Activated CD8-positive, alpha-beta T cell treated with anti-CD3 and anti-CD28 coated beads for 36 hours (primary cell): ENCODE data around the gene TMEM50A. TPM values are rescaled to one million over a fixed set of nuclear protein-coding genes. Genes with fewer than 3 reads are reported as not detected.
"Not testable (repeated sequence)": the region's sequence is repeated elsewhere in the genome, so short reads cannot be mapped to it uniquely, and the experiment has no call there.

Source experiments
- ATAC-seq: fragments of 200-7000 bp; cut with Tn5 transposase; one replicate; pipeline ENCODE4 v1.10.0; 2021; ENCODE audit warnings: mild to moderate bottlenecking, moderate library complexity
- CTCF ChIA-PET: fragments of 350-600 bp; sonication (Branson Sonifier 250); formaldehyde crosslinking; loops from one replicate; lab custom pipeline; 2021; ENCODE audit warnings: antibody characterized with exemption; lab: Charles Lee
- POLR2A ChIA-PET: fragments of 350-600 bp; sonication (Branson Sonifier 250); formaldehyde crosslinking; loops from one replicate; lab custom pipeline; 2021; ENCODE audit warnings: antibody characterized with exemption; lab: Charles Lee
- DNase-seq: peaks from one replicate; pipeline ENCODE4 v3.0.0-alpha.2; 2020
- H3K27ac Mint-ChIP-seq: one replicate; pipeline ENCODE4 v1.8.0; 2021; ENCODE audit warnings: mild to moderate bottlenecking, mixed read lengths
- H3K27me3 Mint-ChIP-seq: one replicate; pipeline ENCODE4 v1.8.0; 2021; ENCODE audit warnings: mixed read lengths
- H3K36me3 Mint-ChIP-seq: one replicate; pipeline ENCODE4 v1.8.0; 2021; ENCODE audit warnings: low read depth, mixed read lengths
- H3K4me1 Mint-ChIP-seq: one replicate; pipeline ENCODE4 v1.8.0; 2021; ENCODE audit warnings: low read depth, mixed read lengths
- H3K4me3 Mint-ChIP-seq: one replicate; pipeline ENCODE4 v1.8.0; 2021; ENCODE audit warnings: mild to moderate bottlenecking, moderate library complexity, mixed read lengths
- H3K9me3 Mint-ChIP-seq: one replicate; pipeline ENCODE4 v1.8.0; 2021; ENCODE audit warnings: mixed read lengths
- intact Hi-C: fragments of 100-400 bp; cut with micrococcal nuclease; formaldehyde crosslinking; loops from one replicate; pipeline ENCODE4 v1.10.0; 2022
- total RNA-seq, 2 experiments: library from RNA; stranded (reverse); gene quantifications; one replicate each; pipeline ENCODE4 v1.2.3, GENCODE V29; 2021
- TF ChIP-seq, protein P1 (sequence below): fragments of 200-600 bp; IDR thresholded peaks from one replicate; pipeline ENCODE4 v1.8.0; 2022; ENCODE audit warnings: antibody characterized with exemption, mild to moderate bottlenecking

TMEM50A gene
- total RNA-seq, 2 experiments from 2014 or later, result 88.5 to 89.3 TPM

DNA sequence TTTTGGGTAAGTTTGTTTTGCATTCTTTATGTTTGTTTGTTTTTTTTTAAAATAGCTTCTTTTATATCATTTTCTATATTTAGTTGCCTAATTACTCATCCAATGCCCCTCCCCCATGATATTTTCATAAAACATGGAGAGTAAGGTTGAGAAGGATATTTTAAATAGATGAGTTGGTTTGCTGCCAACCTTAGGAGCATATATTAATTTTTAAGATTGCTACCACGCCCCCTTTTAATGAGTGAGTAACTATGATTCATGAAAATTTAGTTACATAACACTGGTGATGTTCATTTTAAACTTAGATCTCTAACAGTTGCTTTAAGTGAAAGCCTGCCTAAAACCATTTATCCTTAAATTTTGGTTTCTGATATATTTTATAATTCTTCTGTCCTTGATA lies 18.7 kb downstream of the TMEM50A start:
- ChIA-PET POLR2A (interaction anchor here (1.1 kb wide), 1 partner anchor 13 kb away, joined by 7 read pairs; no protein-coding TSS in a partner anchor), CTCF (interaction anchor here (1.4 kb wide), 1 partner anchor 164 kb away, joined by 3 read pairs; no protein-coding TSS in a partner anchor)
- Mint-ChIP-seq H3K4me3 (no peak overlapping the region), H3K27ac (peak overlapping the region; percentile 81), H3K36me3 (peaks cover 33% of the 10 kb centered on the region), H3K4me1 (peaks cover 43% of the 10 kb centered on the region), H3K27me3 (no peaks in the 10 kb centered on the region), H3K9me3 (no peaks in the 10 kb centered on the region)
- ATAC-seq, result peak; percentile 18
- intact Hi-C loops, result no loop called here
- TF ChIP-seq, protein P1, sequence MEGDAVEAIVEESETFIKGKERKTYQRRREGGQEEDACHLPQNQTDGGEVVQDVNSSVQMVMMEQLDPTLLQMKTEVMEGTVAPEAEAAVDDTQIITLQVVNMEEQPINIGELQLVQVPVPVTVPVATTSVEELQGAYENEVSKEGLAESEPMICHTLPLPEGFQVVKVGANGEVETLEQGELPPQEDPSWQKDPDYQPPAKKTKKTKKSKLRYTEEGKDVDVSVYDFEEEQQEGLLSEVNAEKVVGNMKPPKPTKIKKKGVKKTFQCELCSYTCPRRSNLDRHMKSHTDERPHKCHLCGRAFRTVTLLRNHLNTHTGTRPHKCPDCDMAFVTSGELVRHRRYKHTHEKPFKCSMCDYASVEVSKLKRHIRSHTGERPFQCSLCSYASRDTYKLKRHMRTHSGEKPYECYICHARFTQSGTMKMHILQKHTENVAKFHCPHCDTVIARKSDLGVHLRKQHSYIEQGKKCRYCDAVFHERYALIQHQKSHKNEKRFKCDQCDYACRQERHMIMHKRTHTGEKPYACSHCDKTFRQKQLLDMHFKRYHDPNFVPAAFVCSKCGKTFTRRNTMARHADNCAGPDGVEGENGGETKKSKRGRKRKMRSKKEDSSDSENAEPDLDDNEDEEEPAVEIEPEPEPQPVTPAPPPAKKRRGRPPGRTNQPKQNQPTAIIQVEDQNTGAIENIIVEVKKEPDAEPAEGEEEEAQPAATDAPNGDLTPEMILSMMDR, result no peak
- DNase-seq, result no peak

DNA sequence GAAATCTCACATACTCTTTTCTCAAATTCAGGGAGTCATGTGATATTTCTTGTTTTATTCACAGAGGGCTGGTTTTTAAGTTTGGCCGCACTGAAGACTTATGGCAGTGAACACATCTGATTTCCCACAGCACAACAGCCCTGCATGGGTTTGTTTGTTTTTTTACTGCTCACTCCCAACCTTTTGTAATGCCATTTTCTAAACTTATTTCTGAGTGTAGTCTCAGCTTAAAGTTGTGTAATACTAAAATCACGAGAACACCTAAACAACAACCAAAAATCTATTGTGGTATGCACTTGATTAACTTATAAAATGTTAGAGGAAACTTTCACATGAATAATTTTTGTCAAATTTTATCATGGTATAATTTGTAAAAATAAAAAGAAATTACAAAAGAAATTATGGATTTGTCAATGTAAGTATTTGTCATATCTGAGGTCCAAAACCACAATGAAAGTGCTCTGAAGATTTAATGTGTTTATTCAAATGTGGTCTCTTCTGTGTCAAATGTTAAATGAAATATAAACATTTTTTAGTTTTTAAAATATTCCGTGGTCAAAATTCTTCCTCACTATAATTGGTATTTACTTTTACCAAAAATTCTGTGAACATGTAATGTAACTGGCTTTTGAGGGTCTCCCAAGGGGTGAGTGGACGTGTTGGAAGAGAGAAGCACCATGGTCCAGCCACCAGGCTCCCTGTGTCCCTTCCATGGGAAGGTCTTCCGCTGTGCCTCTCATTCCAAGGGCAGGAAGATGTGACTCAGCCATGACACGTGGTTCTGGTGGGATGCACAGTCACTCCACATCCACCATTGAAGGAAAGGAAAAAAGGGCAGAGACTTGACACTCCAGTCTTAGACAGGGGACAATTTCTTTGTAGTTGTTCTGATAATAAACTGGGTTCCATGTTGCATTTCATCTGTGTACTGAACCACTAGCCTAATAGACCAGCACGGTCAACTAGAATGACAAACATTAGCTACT lies 22.8 kb downstream of the TMEM50A start:
- H3K36me3 Mint-ChIP-seq, result peaks cover 29% of the 10 kb centered on the region
- peak overlapping the region; percentile 74 for H3K27ac Mint-ChIP-seq
- CTCF ChIA-PET, result no interaction called here
- H3K27me3 Mint-ChIP-seq, result no peaks in the 10 kb centered on the region
- ATAC-seq (no peak), DNase-seq (no peak)
- H3K9me3 Mint-ChIP-seq, result no peaks in the 10 kb centered on the region
- H3K4me3 Mint-ChIP-seq, result no peak overlapping the region
- peaks cover 38% of the 10 kb centered on the region for H3K4me1 Mint-ChIP-seq
- intact Hi-C loops, result no loop called here
- POLR2A ChIA-PET, result no interaction called here
- TF ChIP-seq, protein P1, result no peak

DNA sequence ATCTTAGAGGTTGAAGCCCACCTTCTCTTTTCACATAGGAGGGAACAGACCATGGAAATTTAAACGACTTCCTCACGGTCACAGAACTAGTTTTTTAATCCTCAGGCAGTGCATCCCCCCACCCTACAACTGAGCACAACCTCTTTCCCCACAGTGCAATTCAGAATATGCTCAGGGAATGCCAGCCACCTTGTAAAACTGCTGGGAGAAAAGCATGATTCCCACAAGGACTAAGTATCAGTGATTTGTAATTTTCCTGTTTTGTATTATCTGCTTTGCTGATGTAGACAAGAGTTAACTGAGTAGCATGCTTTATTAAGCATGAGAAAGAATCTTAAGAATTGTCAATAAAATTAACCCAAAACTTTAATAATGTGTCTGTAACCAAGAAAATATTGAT lies 23.8 kb downstream of the TMEM50A start:
- ChIA-PET POLR2A (no interaction called here), CTCF (no interaction called here)
- TF ChIP-seq, protein P1, result no peak
- no peak for ATAC-seq
- Mint-ChIP-seq H3K4me3 (no peak overlapping the region), H3K27ac (peak overlapping the region; percentile 74), H3K9me3 (no peaks in the 10 kb centered on the region), H3K27me3 (no peaks in the 10 kb centered on the region), H3K36me3 (peaks cover 23% of the 10 kb centered on the region), H3K4me1 (peaks cover 30% of the 10 kb centered on the region)
- intact Hi-C loops, result no loop called here
- DNase-seq, result no peak

DNA sequence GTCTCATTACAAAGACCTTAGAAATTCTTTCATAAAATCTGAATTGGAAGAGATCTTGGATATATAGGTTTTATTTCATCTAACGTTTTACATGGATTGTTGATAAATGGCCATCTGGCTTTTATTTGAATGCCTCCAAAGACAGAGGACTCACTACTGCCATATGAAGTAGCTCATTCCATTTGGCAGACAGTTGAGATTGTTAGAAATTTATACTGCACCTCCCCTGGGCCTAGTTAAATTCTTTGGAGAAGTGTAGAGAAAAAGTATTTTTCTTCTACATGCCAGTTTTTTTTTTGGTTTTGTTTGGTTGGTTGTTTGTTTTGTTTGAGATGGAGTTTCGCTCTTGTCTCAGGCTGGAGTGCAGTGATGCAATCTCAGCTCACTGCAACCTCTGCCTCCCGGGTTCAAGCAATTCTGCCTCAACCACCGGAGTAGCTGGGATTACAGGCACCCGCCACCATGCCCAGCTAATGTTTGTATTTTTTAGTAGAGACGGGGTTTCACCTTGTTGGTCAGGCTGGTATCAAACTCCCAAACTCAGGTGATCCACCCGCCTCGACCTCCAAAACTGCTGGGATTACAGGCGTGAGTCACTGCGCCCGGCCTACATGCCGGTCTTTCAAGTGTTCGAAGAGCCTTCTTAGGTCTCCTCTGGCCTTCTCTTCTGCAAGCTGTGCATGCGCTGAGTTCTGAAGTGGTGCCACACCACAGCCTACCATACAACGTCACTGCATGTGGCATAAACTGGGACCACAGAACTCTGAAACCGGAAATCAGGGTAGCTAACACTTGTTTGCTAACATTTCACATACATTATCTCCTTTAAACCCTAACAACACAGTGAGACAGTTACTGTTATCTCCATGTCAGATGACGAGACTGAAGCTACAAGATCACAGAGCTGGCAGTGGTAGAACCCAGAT lies 24.8 kb downstream of the TMEM50A start:
- H3K27ac Mint-ChIP-seq, DNase-seq, POLR2A ChIA-PET, H3K27me3 Mint-ChIP-seq, H3K9me3 Mint-ChIP-seq, H3K4me3 Mint-ChIP-seq, CTCF ChIA-PET, intact Hi-C loops: not testable (repeated sequence)
- Mint-ChIP-seq H3K36me3 (peaks cover 21% of the 10 kb centered on the region), H3K4me1 (peaks cover 22% of the 10 kb centered on the region)
- ATAC-seq, result peak; percentile 93

DNA sequence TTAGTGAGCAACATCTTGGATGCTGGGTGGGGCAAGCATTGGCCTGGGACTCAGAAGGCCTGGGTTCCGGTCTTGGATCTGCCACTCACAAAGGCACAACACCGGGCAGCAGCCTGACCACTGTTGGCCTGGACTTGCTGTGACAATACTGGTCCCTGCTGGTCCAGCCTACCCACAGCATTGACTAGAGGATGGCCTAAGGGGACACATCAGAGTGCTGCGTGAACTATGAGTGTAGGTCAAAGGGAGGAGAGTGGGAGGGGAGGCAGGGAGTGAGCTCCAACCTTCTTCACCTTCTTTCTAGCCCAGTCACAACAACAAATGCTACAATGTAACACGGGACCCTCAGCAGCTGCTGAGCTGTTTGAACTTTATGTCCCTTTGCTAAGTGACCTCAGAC lies 31.1 kb downstream of the TMEM50A start:
- ChIA-PET CTCF (no interaction called here), POLR2A (interaction anchor here (1.0 kb wide), 1 partner anchor 169 kb away, joined by 3 read pairs; no protein-coding TSS in a partner anchor)
- Mint-ChIP-seq H3K4me3 (no peak overlapping the region), H3K27me3 (no peaks in the 10 kb centered on the region), H3K36me3 (no peaks in the 10 kb centered on the region), H3K27ac (no peak overlapping the region), H3K9me3 (no peaks in the 10 kb centered on the region), H3K4me1 (no peaks in the 10 kb centered on the region)
- TF ChIP-seq, protein P1, result no peak
- DNase-seq (no peak), ATAC-seq (no peak)
- intact Hi-C loops, result no loop called here

DNA sequence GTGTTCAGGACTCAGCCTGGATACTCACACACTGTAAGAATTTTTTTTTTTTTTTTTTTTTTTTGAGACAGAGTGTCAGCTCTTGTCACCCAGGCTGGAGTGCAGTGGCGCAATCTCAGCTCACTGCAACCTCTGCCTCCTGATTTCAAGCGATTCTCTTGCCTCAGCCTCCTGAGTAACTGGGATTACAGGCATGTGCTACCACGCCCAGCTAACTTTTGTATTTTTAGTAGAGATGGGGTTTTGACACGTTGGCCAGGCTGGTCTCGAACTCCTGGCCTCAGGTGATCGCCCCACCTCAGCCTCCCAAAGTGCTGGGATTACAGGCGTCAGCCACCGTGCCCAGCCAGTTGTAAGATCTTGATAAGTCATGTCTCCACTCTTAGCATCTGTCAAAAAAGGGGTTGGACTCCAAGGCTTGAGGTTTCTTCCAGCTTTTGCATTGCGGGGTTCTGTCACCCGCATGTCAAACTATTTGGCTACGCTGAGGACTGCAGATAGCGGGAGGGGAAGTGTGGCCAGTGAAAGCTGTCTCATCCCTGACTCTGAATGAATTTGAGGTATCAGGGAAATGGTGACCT lies 31.6 kb downstream of the TMEM50A start:
- H3K4me1 Mint-ChIP-seq, H3K36me3 Mint-ChIP-seq, H3K27ac Mint-ChIP-seq, H3K4me3 Mint-ChIP-seq, H3K9me3 Mint-ChIP-seq, ATAC-seq, intact Hi-C loops, DNase-seq, CTCF ChIA-PET, H3K27me3 Mint-ChIP-seq: not testable (repeated sequence)
- POLR2A ChIA-PET, result interaction anchor here (1.0 kb wide), 1 partner anchor 168 kb away, joined by 3 read pairs; no protein-coding TSS in a partner anchor

DNA sequence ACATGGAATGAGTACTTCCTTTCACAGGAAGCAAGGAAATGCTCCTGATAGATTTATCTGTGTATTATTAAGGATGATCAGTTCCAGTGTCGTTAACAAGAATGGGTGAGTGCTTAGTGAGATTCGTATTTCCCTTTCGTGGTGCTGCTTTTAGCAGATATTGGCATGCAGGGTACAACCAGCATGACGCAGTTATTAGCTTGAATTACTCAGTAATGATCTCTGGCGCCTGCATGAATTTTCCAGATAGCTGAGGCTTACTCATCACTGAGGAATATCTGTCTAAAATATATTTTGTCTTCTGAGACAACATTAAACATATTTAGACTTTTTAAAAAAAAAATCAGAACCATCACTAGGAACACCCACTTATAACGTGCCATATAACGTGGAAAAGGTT lies 33.6 kb downstream of the TMEM50A start:
- H3K9me3 Mint-ChIP-seq, H3K4me1 Mint-ChIP-seq, H3K4me3 Mint-ChIP-seq, DNase-seq, ATAC-seq, CTCF ChIA-PET, POLR2A ChIA-PET, H3K27me3 Mint-ChIP-seq, intact Hi-C loops, H3K27ac Mint-ChIP-seq, H3K36me3 Mint-ChIP-seq: not testable (repeated sequence)
